Astrocyte (in vitro differentiated cells and primary cell): ENCODE results near the gene CCL21. TPM values are rescaled to one million over a fixed set of nuclear protein-coding genes. Genes with fewer than 3 reads are reported as not detected.
"Not testable (repeated sequence)": the region's sequence is repeated elsewhere in the genome, so short reads cannot be mapped to it uniquely, and the experiment has no call there.

ENCODE experiments used
- DNase-seq: peaks from one replicate; pipeline ENCODE4 v3.0.0-alpha.2; 2010; ENCODE audit warnings: low read depth
- FAIRE-seq: peaks from 2 replicates; lab custom pipeline; 2011; peaks lifted over from hg19 to GRCh38; lab: Jason Lieb, UNC
- H2AFZ ChIP-seq: 2 replicates; pipeline ENCODE4 v1.6.0; 2012; ENCODE audit warnings: low read depth, low read length, inconsistent platforms
- H3K27ac ChIP-seq: 2 replicates; pipeline ENCODE4 v1.5.1; 2011; ENCODE audit warnings: low read depth, low read length, inconsistent platforms
- H3K27me3 ChIP-seq: 2 replicates; pipeline ENCODE4 v1.6.0; 2011; ENCODE audit warnings: low read length, inconsistent platforms; ENCODE audit not compliant: insufficient read depth
- H3K36me3 ChIP-seq: 2 replicates; pipeline ENCODE4 v1.5.1; 2011; ENCODE audit warnings: low read length, inconsistent platforms; ENCODE audit not compliant: insufficient read depth
- H3K4me1 ChIP-seq: 2 replicates; pipeline ENCODE4 v1.5.1; 2011; ENCODE audit warnings: low read length, inconsistent platforms; ENCODE audit not compliant: insufficient read depth
- H3K4me2 ChIP-seq: 2 replicates; pipeline ENCODE4 v1.6.0; 2012; ENCODE audit warnings: low read length, inconsistent platforms
- H3K4me3 ChIP-seq: 2 replicates; pipeline ENCODE4 v1.5.1; 2011; ENCODE audit warnings: low read depth, mild to moderate bottlenecking, low read length, inconsistent platforms; ENCODE audit not compliant: insufficient read depth
- H3K79me2 ChIP-seq: 2 replicates; pipeline ENCODE4 v1.6.0; 2012; ENCODE audit warnings: mild to moderate bottlenecking, low read length, inconsistent platforms; ENCODE audit not compliant: insufficient read depth
- H3K9ac ChIP-seq: 2 replicates; pipeline ENCODE4 v1.6.0; 2012; ENCODE audit warnings: mild to moderate bottlenecking, low read length, inconsistent platforms
- H3K9me3 ChIP-seq: 2 replicates; pipeline ENCODE4 v1.5.1; 2012; ENCODE audit warnings: low read depth, mild to moderate bottlenecking, low read length, inconsistent platforms; ENCODE audit not compliant: insufficient read depth
- H4K20me1 ChIP-seq: 2 replicates; pipeline ENCODE4 v1.6.0; 2012; ENCODE audit warnings: low read length, inconsistent platforms; ENCODE audit not compliant: insufficient read depth
- H3K27ac Mint-ChIP-seq: one replicate; pipeline ENCODE4 v1.8.0; 2021; ENCODE audit warnings: mild to moderate bottlenecking, mixed read lengths; ENCODE audit not compliant: unreplicated experiment
- H3K27me3 Mint-ChIP-seq: one replicate; pipeline ENCODE4 v1.8.0; 2021; ENCODE audit warnings: low read depth, mixed read lengths; ENCODE audit not compliant: unreplicated experiment
- H3K36me3 Mint-ChIP-seq: one replicate; pipeline ENCODE4 v1.8.0; 2021; ENCODE audit warnings: low read depth, mixed read lengths; ENCODE audit not compliant: unreplicated experiment
- H3K4me1 Mint-ChIP-seq: one replicate; pipeline ENCODE4 v1.8.0; 2021; ENCODE audit warnings: low read depth, mixed read lengths; ENCODE audit not compliant: unreplicated experiment
- H3K4me3 Mint-ChIP-seq: one replicate; pipeline ENCODE4 v1.8.0; 2021; ENCODE audit warnings: mild to moderate bottlenecking, moderate library complexity, mixed read lengths; ENCODE audit not compliant: unreplicated experiment
- H3K9me3 Mint-ChIP-seq: one replicate; pipeline ENCODE4 v1.8.0; 2021; ENCODE audit warnings: mild to moderate bottlenecking, mixed read lengths; ENCODE audit not compliant: unreplicated experiment
- CTCF ChIP-seq: IDR thresholded peaks from 2 replicates; pipeline ENCODE4 v1.5.1; 2011; ENCODE audit warnings: low read depth, mild to moderate bottlenecking, inconsistent platforms, low read length, moderate library complexity; ENCODE audit not compliant: insufficient read depth
- EZH2 ChIP-seq: IDR thresholded peaks from 2 replicates; pipeline ENCODE4 v1.6.1; 2012; ENCODE audit warnings: mild to moderate bottlenecking, low read length, inconsistent platforms; ENCODE audit not compliant: insufficient read depth
- total RNA-seq: library from RNA; stranded (reverse); gene quantifications from 2 replicates; pipeline ENCODE4 v1.2.1, GENCODE V29; 2021

CCL21 gene
- total RNA-seq, 1 donor from 2014 or later: not detected

GRCh38 chr9:34723141-34723540 is 13.2 kb upstream of the CCL21 start:
- Histone ChIP-seq H3K9me3 (no peaks in the 10 kb centered on the region), H3K9ac (no peak overlapping the region), H3K79me2 (no peaks in the 10 kb centered on the region), H3K27me3 (peaks cover 4% of the 10 kb centered on the region), H4K20me1 (no peaks in the 10 kb centered on the region), H3K36me3 (no peaks in the 10 kb centered on the region), H2AFZ (no peak overlapping the region), H3K4me3 (no peak overlapping the region), H3K4me1 (no peaks in the 10 kb centered on the region), H3K27ac (no peak overlapping the region), H3K4me2 (no peak overlapping the region)
- DNase-seq (no peak), FAIRE-seq (no peak)
- Mint-ChIP-seq H3K27me3 (peaks cover 37% of the 10 kb centered on the region), H3K27ac (no peak overlapping the region), H3K4me1 (peaks cover 4% of the 10 kb centered on the region), H3K4me3 (no peak overlapping the region), H3K36me3 (peaks cover 2% of the 10 kb centered on the region), H3K9me3 (peaks cover 10% of the 10 kb centered on the region)
- TF ChIP-seq CTCF: no peak
- TF ChIP-seq EZH2: no peak

- H3K9ac ChIP-seq, H3K79me2 ChIP-seq, H4K20me1 ChIP-seq, DNase-seq, H3K4me3 Mint-ChIP-seq, H3K36me3 ChIP-seq, FAIRE-seq, H3K9me3 ChIP-seq, H3K4me3 ChIP-seq, H3K27me3 ChIP-seq, H3K36me3 Mint-ChIP-seq, H2AFZ ChIP-seq, H3K4me1 Mint-ChIP-seq, H3K4me1 ChIP-seq, H3K27ac Mint-ChIP-seq, H3K4me2 ChIP-seq, H3K27ac ChIP-seq: not testable (repeated sequence)
- peaks cover 26% of the 10 kb centered on the region for H3K27me3 Mint-ChIP-seq
- peaks cover 10% of the 10 kb centered on the region for H3K9me3 Mint-ChIP-seq
Observed at GRCh38 chr9:34719769-34720025, 9.8 kb upstream of the CCL21 start.

- Mint-ChIP-seq H3K36me3 (peaks cover 2% of the 10 kb centered on the region), H3K4me1 (peaks cover 10% of the 10 kb centered on the region), H3K4me3 (peak overlapping the region; percentile 5), H3K27me3 (peaks cover 31% of the 10 kb centered on the region), H3K9me3 (peaks cover 10% of the 10 kb centered on the region), H3K27ac (peak overlapping the region; percentile 3)
- no peak for DNase-seq
- TF ChIP-seq CTCF: no peak
- no peak for TF ChIP-seq EZH2
- Histone ChIP-seq H3K79me2 (no peaks in the 10 kb centered on the region), H4K20me1 (no peaks in the 10 kb centered on the region), H3K9ac (no peak overlapping the region), H3K4me3 (no peak overlapping the region), H2AFZ (no peak overlapping the region), H3K36me3 (no peaks in the 10 kb centered on the region), H3K27me3 (no peaks in the 10 kb centered on the region), H3K4me2 (no peak overlapping the region), H3K27ac (no peak overlapping the region), H3K9me3 (no peaks in the 10 kb centered on the region), H3K4me1 (no peaks in the 10 kb centered on the region)
- FAIRE-seq: no peak
Observed at GRCh38 chr9:34719021-34719768, 9.3 kb upstream of the CCL21 start.
